ENCODE measurements around the gene TANGO6. TPM values are rescaled to one million over a fixed set of nuclear protein-coding genes. Genes with fewer than 3 reads are reported as not detected.

The TANGO6 gene
- total RNA-seq, 1 experiment from 2014 or later = 18.2 TPM

DNA sequence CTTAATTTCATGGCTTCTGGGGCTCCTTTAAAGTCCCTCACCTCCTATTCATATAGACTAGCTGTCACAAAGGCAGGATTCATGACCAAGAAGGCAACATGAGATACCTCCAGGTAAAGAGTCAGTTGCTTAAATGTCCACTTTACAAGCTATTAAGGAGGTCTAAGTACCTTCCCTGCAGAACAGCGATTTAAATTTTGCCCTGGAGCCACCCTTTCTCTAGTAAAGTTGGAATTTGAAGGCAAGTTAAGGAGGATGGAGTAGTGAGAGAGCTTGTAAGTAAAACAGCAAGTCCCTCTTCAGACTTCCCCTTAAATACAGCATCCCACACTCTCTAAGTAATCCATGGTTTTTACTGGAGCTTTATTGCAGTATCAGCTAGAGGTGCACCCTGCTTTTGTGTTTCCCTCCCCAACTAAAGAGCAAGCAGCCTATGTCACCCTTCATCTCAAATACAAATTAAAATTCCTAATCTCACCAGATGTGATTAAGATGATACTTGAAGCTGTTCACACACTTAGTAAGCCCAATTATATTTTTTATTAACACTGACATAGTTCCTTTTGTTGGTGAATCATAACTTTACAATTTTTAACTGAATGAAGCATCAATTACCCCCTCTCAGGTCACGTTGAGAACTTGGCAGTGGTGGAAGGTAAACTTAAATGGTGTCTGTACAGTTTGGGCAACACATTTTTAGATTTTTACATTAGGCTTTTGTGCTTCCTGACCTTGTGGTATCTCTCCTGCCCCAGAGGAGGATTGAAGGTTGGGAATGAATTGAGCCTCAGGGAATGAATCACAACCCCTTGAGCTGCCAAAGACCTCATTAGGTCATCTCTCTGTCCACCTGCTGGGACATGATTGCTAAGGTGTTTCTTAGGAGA lies 108.9 kb downstream of the TANGO6 start:
- POLR2A ChIA-PET = interaction anchor here (0.6 kb wide), 1 partner anchor 377 kb away, joined by 3 read pairs; no protein-coding TSS in a partner anchor
- Histone ChIP-seq H3K4me1 (no peaks in the 10 kb centered on the region), H3K4me3 (ENCODE audit: low read depth, low read length) (no peak overlapping the region), H3K27me3 (replicated peaks; ENCODE audit: control insufficient read depth, insufficient read depth, low read length) (no peaks in the 10 kb centered on the region), H3K9me3 (no peaks in the 10 kb centered on the region), H3K36me3 (ENCODE audit: control insufficient read depth, insufficient read depth, low read length) (no peaks in the 10 kb centered on the region)
- intact Hi-C loops (cut with micrococcal nuclease; ENCODE audit: unreplicated experiment) = loop anchor here (10.0 kb wide), 1 partner anchor 573 kb away; no protein-coding TSS in a partner anchor
- no peak overlapping the region for H3K27ac Mint-ChIP-seq (ENCODE audit: unreplicated experiment)
- no peaks in the 10 kb centered on the region for H3K36me3 Mint-ChIP-seq (ENCODE audit: insufficient read depth, unreplicated experiment)
- no peak for DNase-seq
- BruUV-seq (replicated peaks) = no TSS peak
- no peaks in the 10 kb centered on the region for H3K9me3 Mint-ChIP-seq (ENCODE audit: unreplicated experiment)
- no peaks in the 10 kb centered on the region for H3K4me1 Mint-ChIP-seq (ENCODE audit: low read depth, unreplicated experiment)
- no peak for TF ChIP-seq CTCF (IDR thresholded peaks at IDR 0.05; ENCODE audit: insufficient read depth in 1 of 2, low read depth in 1 of 2, low read length in 1 of 2, severe bottlenecking in 1 of 2, unreplicated experiment in 1 of 2)
- CTCF ChIA-PET = interaction anchor here (0.6 kb wide), 1 partner anchor 19 kb away, joined by 3 read pairs; no protein-coding TSS in a partner anchor
- H3K4me3 Mint-ChIP-seq (ENCODE audit: unreplicated experiment) = no peak overlapping the region
- H3K27me3 Mint-ChIP-seq (ENCODE audit: insufficient read depth, unreplicated experiment) = no peaks in the 10 kb centered on the region

- no peak for TF ChIP-seq CTCF (IDR thresholded peaks at IDR 0.05; ENCODE audit: insufficient read depth in 1 of 2, low read depth in 1 of 2, low read length in 1 of 2, severe bottlenecking in 1 of 2, unreplicated experiment in 1 of 2)
- Mint-ChIP-seq H3K4me3 (ENCODE audit: unreplicated experiment) (no peak overlapping the region), H3K4me1 (ENCODE audit: low read depth, unreplicated experiment) (no peaks in the 10 kb centered on the region), H3K9me3 (ENCODE audit: unreplicated experiment) (no peaks in the 10 kb centered on the region), H3K27me3 (ENCODE audit: insufficient read depth, unreplicated experiment) (no peaks in the 10 kb centered on the region), H3K27ac (ENCODE audit: unreplicated experiment) (no peak overlapping the region), H3K36me3 (ENCODE audit: insufficient read depth, unreplicated experiment) (no peaks in the 10 kb centered on the region)
- POLR2A ChIA-PET = no interaction called here
- DNase-seq = no peak
- CTCF ChIA-PET = no interaction called here
- intact Hi-C loops (cut with micrococcal nuclease; ENCODE audit: unreplicated experiment) = loop anchor here (10.0 kb wide), 1 partner anchor 570 kb away; no protein-coding TSS in a partner anchor
- H3K36me3 ChIP-seq (ENCODE audit: control insufficient read depth, insufficient read depth, low read length) = no peaks in the 10 kb centered on the region
- peaks cover 9% of the 10 kb centered on the region; the same call in 1 of the 2 replicates for H3K4me1 ChIP-seq
- H3K4me3 ChIP-seq (ENCODE audit: low read depth, low read length) = no peak overlapping the region
- no peaks in the 10 kb centered on the region for H3K27me3 ChIP-seq (replicated peaks; ENCODE audit: control insufficient read depth, insufficient read depth, low read length)
- BruUV-seq (replicated peaks) = no TSS peak
- no peaks in the 10 kb centered on the region for H3K9me3 ChIP-seq
Measured at GRCh38 chr16:68954911-68955635, 111.7 kb downstream of the TANGO6 start.

GRCh38 chr16:68960910-68961309 lies 117.6 kb downstream of the TANGO6 start:
- CTCF ChIA-PET = no interaction called here
- no peaks in the 10 kb centered on the region for H3K9me3 Mint-ChIP-seq (ENCODE audit: unreplicated experiment)
- H3K27me3 Mint-ChIP-seq (ENCODE audit: insufficient read depth, unreplicated experiment) = no peaks in the 10 kb centered on the region
- H3K27ac Mint-ChIP-seq (ENCODE audit: unreplicated experiment) = no peak overlapping the region
- Histone ChIP-seq H3K4me1 (peaks cover 9% of the 10 kb centered on the region; the same call in 1 of the 2 replicates), H3K27me3 (replicated peaks; ENCODE audit: control insufficient read depth, insufficient read depth, low read length) (no peaks in the 10 kb centered on the region), H3K36me3 (ENCODE audit: control insufficient read depth, insufficient read depth, low read length) (no peaks in the 10 kb centered on the region), H3K9me3 (no peaks in the 10 kb centered on the region), H3K4me3 (ENCODE audit: low read depth, low read length) (no peak overlapping the region)
- H3K4me3 Mint-ChIP-seq (ENCODE audit: unreplicated experiment) = no peak overlapping the region
- H3K36me3 Mint-ChIP-seq (ENCODE audit: insufficient read depth, unreplicated experiment) = no peaks in the 10 kb centered on the region
- intact Hi-C loops (cut with micrococcal nuclease; ENCODE audit: unreplicated experiment) = no loop called here
- H3K4me1 Mint-ChIP-seq (ENCODE audit: low read depth, unreplicated experiment) = no peaks in the 10 kb centered on the region
- DNase-seq = no peak
- no peak for TF ChIP-seq CTCF (IDR thresholded peaks at IDR 0.05; ENCODE audit: insufficient read depth in 1 of 2, low read depth in 1 of 2, low read length in 1 of 2, severe bottlenecking in 1 of 2, unreplicated experiment in 1 of 2)
- POLR2A ChIA-PET = no interaction called here
- BruUV-seq (replicated peaks) = no TSS peak
